Brain microvascular endothelial cell (primary cell): ENCODE data around the gene BICDL1.

Experiments used
- DNase-seq: peaks from one replicate; pipeline ENCODE4 v3.0.0-alpha.2; 2020
- H3K27ac ChIP-seq: fragments of 250-450 bp; sonication (Bioruptor Pico); 2 replicates; pipeline ENCODE4 v1.5.1; 2020; ENCODE audit warnings: mild to moderate bottlenecking, moderate library complexity
- H3K27me3 ChIP-seq: fragments of 250-450 bp; sonication (Bioruptor Pico); replicated peaks from 2 replicates; pipeline ENCODE4 v1.5.1; 2020; ENCODE audit warnings: mild to moderate bottlenecking
- H3K36me3 ChIP-seq: fragments of 250-450 bp; sonication (Bioruptor Pico); replicated peaks from 2 replicates; pipeline ENCODE4 v1.5.1; 2020; ENCODE audit warnings: mild to moderate bottlenecking
- H3K4me3 ChIP-seq: 2 replicates; pipeline ENCODE4 v1.5.1; 2011; ENCODE audit warnings: low read depth, mild to moderate bottlenecking, control low read depth, low read length, moderate library complexity
- CTCF ChIP-seq: IDR thresholded peaks from 2 replicates; pipeline ENCODE4 v1.5.1; 2011; ENCODE audit warnings: low read depth, mild to moderate bottlenecking, moderate library complexity, low read length, control low read depth, inconsistent platforms; ENCODE audit errors: missing control alignments
- in situ Hi-C: cut with HindIII; loops from 2 replicates; pipeline ENCODE4 v1.10.0; 2017; ENCODE audit warnings: low sequenced_read_pairs, low pct_ligation_motif_present

The BICDL1 gene

GRCh38 chr12:120081641-120082040 lies 92.6 kb downstream of the BICDL1 start:
- Histone ChIP-seq H3K4me3 (no peak overlapping the region), H3K27ac (no peak overlapping the region), H3K27me3 (no peaks in the 10 kb centered on the region), H3K36me3 (no peaks in the 10 kb centered on the region)
- in situ Hi-C loops, result no loop called here
- TF ChIP-seq CTCF, result no peak
- no peak for DNase-seq

- H3K36me3 ChIP-seq, result no peaks in the 10 kb centered on the region
- in situ Hi-C loops, result no loop called here
- H3K4me3 ChIP-seq, result no peak overlapping the region
- DNase-seq, result no peak
- H3K27me3 ChIP-seq, result no peaks in the 10 kb centered on the region
- no peak for TF ChIP-seq CTCF
- no peak overlapping the region for H3K27ac ChIP-seq
Observed at GRCh38 chr12:120085920-120086645, 97.0 kb downstream of the BICDL1 start.

GRCh38 chr12:120086801-120087621 lies 98.0 kb downstream of the BICDL1 start:
- DNase-seq, result peak; percentile 99
- peak overlapping the region; percentile 48 for H3K27ac ChIP-seq
- H3K27me3 ChIP-seq, result no peaks in the 10 kb centered on the region
- H3K36me3 ChIP-seq, result no peaks in the 10 kb centered on the region
- TF ChIP-seq CTCF, result peak; percentile 99
- peak overlapping the region; percentile 55 for H3K4me3 ChIP-seq
- in situ Hi-C loops, result no loop called here

GRCh38 chr12:120089105-120089504 lies 100.1 kb downstream of the BICDL1 start:
- no peaks in the 10 kb centered on the region for H3K27me3 ChIP-seq
- H3K27ac ChIP-seq, result no peak overlapping the region
- no peak overlapping the region for H3K4me3 ChIP-seq
- no peaks in the 10 kb centered on the region for H3K36me3 ChIP-seq
- no peak for TF ChIP-seq CTCF
- no peak for DNase-seq
- in situ Hi-C loops, result no loop called here

- peaks cover 4% of the 10 kb centered on the region for H3K36me3 ChIP-seq
- TF ChIP-seq CTCF, result no peak
Observed at GRCh38 chr12:120089796-120090195, 100.8 kb downstream of the BICDL1 start.

More at GRCh38 chr12:120089796-120090195, 100.8 kb downstream of the BICDL1 start:
- in situ Hi-C loops, result no loop called here
- DNase-seq, result no peak
- Histone ChIP-seq H3K27me3 (no peaks in the 10 kb centered on the region), H3K4me3 (no peak overlapping the region), H3K27ac (no peak overlapping the region)
